GM23338 (cell line): ENCODE results near the gene APMAP. TPM values are rescaled to one million over a fixed set of nuclear protein-coding genes. Genes with fewer than 3 reads are reported as not detected.

ENCODE experiments used
- ATAC-seq: fragments of 200-7000 bp; cut with Tn5 transposase; 3 replicates; pipeline ENCODE4 v1.9.1; 2020
- DNase-seq: peaks from one replicate; pipeline ENCODE4 v3.0.0-alpha.2; 2015; ENCODE audit warnings: low spot score
- H2AFZ ChIP-seq: fragments of 200-600 bp; sonication (generic); 2 replicates; pipeline ENCODE4 v1.8.0; 2016; ENCODE audit warnings: antibody characterized with exemption, mild to moderate bottlenecking, moderate library complexity
- H3F3A ChIP-seq: fragments of 200-600 bp; sonication (generic); replicated peaks from 2 replicates; pipeline ENCODE4 v1.8.0; 2017; ENCODE audit warnings: antibody characterized with exemption, mixed run types, low read depth
- H3K27ac ChIP-seq: fragments of 200-600 bp; sonication (generic); 2 replicates; pipeline ENCODE4 v1.6.1; 2016; ENCODE audit warnings: low read depth
- H3K27me3 ChIP-seq: fragments of 200-600 bp; sonication (generic); 2 replicates; pipeline ENCODE4 v1.8.0; 2016; ENCODE audit warnings: mild to moderate bottlenecking, mixed run types, moderate library complexity; ENCODE audit not compliant: insufficient read depth
- H3K36me3 ChIP-seq: fragments of 200-600 bp; sonication (generic); 2 replicates; pipeline ENCODE4 v1.8.0; 2016; ENCODE audit warnings: mild to moderate bottlenecking; ENCODE audit not compliant: insufficient read depth
- H3K4me1 ChIP-seq: fragments of 200-600 bp; sonication (generic); 2 replicates; pipeline ENCODE4 v1.8.0; 2016; ENCODE audit warnings: mild to moderate bottlenecking, moderate library complexity; ENCODE audit not compliant: insufficient read depth
- H3K4me2 ChIP-seq: fragments of 200-600 bp; sonication (generic); 2 replicates; pipeline ENCODE4 v1.7.1; 2017; ENCODE audit warnings: mixed run types
- H3K4me3 ChIP-seq: fragments of 200-600 bp; sonication (generic); 2 replicates; pipeline ENCODE4 v1.6.1; 2016; ENCODE audit warnings: mixed run types
- H3K79me2 ChIP-seq: fragments of 200-600 bp; sonication (generic); replicated peaks from 2 replicates; pipeline ENCODE4 v1.8.0; 2017; ENCODE audit warnings: mild to moderate bottlenecking; ENCODE audit not compliant: insufficient read depth
- H3K9me2 ChIP-seq: fragments of 200-600 bp; sonication (generic); 2 replicates; pipeline ENCODE4 v1.8.0; 2017; ENCODE audit not compliant: insufficient read depth
- H4K20me1 ChIP-seq: fragments of 200-600 bp; sonication (generic); replicated peaks from 2 replicates; pipeline ENCODE4 v1.8.0; 2017; ENCODE audit warnings: mild to moderate bottlenecking; ENCODE audit not compliant: insufficient read depth
- H3K27ac Mint-ChIP-seq: 2 replicates; pipeline ENCODE4 v1.8.0; 2020; ENCODE audit warnings: inconsistent platforms, mild to moderate bottlenecking, moderate library complexity, mixed read lengths
- H3K27me3 Mint-ChIP-seq: 3 replicates; pipeline ENCODE4 v1.8.0; 2022; ENCODE audit warnings: low read depth, mild to moderate bottlenecking, moderate library complexity, mixed read lengths, inconsistent platforms; ENCODE audit not compliant: insufficient read depth, poor library complexity
- H3K36me3 Mint-ChIP-seq: 3 replicates; pipeline ENCODE4 v1.8.0; 2021; ENCODE audit warnings: low read depth, mild to moderate bottlenecking, inconsistent platforms, moderate library complexity, mixed read lengths
- H3K4me1 Mint-ChIP-seq: 3 replicates; pipeline ENCODE4 v1.8.0; 2020; ENCODE audit warnings: mild to moderate bottlenecking, inconsistent platforms, mixed read lengths
- H3K4me3 Mint-ChIP-seq: 3 replicates; pipeline ENCODE4 v1.8.0; 2021; ENCODE audit warnings: moderate library complexity, mild to moderate bottlenecking, inconsistent platforms, mixed read lengths
- H3K9me3 Mint-ChIP-seq: 3 replicates; pipeline ENCODE4 v1.8.0; 2020; ENCODE audit warnings: moderate library complexity, mild to moderate bottlenecking, inconsistent platforms, mixed read lengths
- CREB1 ChIP-seq: fragments of 250-450 bp; sonication (Bioruptor Pico); IDR thresholded peaks from 2 replicates; pipeline ENCODE4 v1.5.0; 2020; ENCODE audit warnings: low read depth, mild to moderate bottlenecking, moderate library complexity
- EZH2phosphoT487 ChIP-seq: fragments of 200-600 bp; sonication (generic); IDR thresholded peaks from one replicate; pipeline ENCODE4 v1.8.1; 2018; ENCODE audit warnings: antibody characterized with exemption; ENCODE audit not compliant: unreplicated experiment
- JUNB ChIP-seq: IDR thresholded peaks from one replicate; pipeline ENCODE4 v1.6.1; 2016; ENCODE audit warnings: antibody characterized with exemption; ENCODE audit not compliant: unreplicated experiment
- POLR2AphosphoS5 ChIP-seq: IDR thresholded peaks from 2 replicates; pipeline ENCODE4 v1.6.1; 2016; ENCODE audit warnings: antibody characterized with exemption, low read depth
- ZNF114 ChIP-seq: fragments of 250-450 bp; sonication (Bioruptor Pico); IDR thresholded peaks from 2 replicates; pipeline ENCODE4 v1.5.0; 2020; ENCODE audit warnings: mild to moderate bottlenecking, moderate library complexity
- ZNF331 ChIP-seq: fragments of 250-450 bp; sonication (Bioruptor Pico); IDR thresholded peaks from 2 replicates; pipeline ENCODE4 v1.5.0; 2020; ENCODE audit warnings: low read depth, mild to moderate bottlenecking, moderate library complexity
- polyA plus RNA-seq: library from polyadenylated mRNA; unstranded; fragments of >200 nt; fragmentation: Nextera tagmentation; extraction: Ambion mirVana; gene quantifications from 2 replicates; pipeline ENCODE4 v1.2.1, GENCODE V29; 2016
- total RNA-seq: library from RNA; depleted of rRNA; stranded (reverse); fragments of >200 nt; shearing (Covaris generic); gene quantifications from 2 replicates; pipeline ENCODE4 v1.2.3, GENCODE V29; 2014
- TF ChIP-seq, protein P1 (sequence below), 2 experiments: fragments of 200-600 bp in 1 of 2; sonication (generic) in 1 of 2; conservative IDR thresholded peaks; 2 replicates each; pipeline versions ENCODE4 v1.5.1 to v1.6.1; 2016 to 2017; ENCODE audit warnings: antibody characterized with exemption in 2 of 2, low read depth in 2 of 2, mild to moderate bottlenecking in 2 of 2, moderate library complexity in 1 of 2
- TF ChIP-seq, protein P2 (sequence below): IDR thresholded peaks from one replicate; pipeline ENCODE4 v1.6.1; 2018; ENCODE audit warnings: antibody characterized with exemption; ENCODE audit not compliant: unreplicated experiment
- TF ChIP-seq, protein P3 (sequence below): fragments of 250-450 bp; sonication (Bioruptor Pico); IDR thresholded peaks from 2 replicates; pipeline ENCODE4 v1.5.0; 2020; ENCODE audit warnings: mild to moderate bottlenecking, moderate library complexity

APMAP gene
- total and polyA plus RNA-seq, 2 experiments from 2014 or later, result 31.7 to 72.3 TPM

DNA sequence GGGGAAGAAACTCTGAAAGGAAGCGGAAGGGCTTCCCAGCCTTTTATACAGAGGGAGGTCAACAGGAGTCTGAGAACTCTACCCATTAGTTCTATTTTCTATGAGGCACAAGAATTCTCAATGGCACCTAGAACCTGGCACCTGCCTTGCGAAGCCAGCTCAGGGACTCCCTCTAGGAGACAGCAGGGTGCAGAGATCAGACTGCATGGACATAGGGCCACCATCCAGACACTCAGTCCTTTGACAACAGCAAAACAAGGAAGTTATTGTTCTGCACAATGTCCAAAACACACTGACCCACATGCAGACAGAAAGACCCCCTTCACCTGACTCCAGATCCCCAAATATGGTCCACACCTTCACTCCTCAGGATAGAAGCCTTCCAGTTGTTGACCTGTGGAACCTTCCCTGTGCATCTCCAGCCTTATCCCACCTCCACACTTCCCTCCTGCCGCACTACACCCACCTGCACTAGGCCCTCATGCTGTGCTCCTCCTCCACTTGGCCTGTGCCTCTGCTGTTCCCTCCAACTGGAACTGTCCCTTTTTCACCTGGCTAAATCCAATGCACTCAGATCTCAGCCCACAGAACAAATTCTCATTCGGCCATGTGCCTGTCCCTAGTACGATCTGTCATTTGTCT is 37.6 kb upstream of the APMAP start:
- H3K4me1 ChIP-seq, result no peaks in the 10 kb centered on the region; the same call in 1 of the 2 replicates
- no peaks in the 10 kb centered on the region for H4K20me1 ChIP-seq
- Mint-ChIP-seq H3K27me3 (peaks cover 8% of the 10 kb centered on the region), H3K27ac (no peak overlapping the region), H3K9me3 (no peaks in the 10 kb centered on the region; the same call in 2 of the 3 replicates), H3K4me1 (peaks cover 15% of the 10 kb centered on the region), H3K36me3 (no peaks in the 10 kb centered on the region), H3K4me3 (no peak overlapping the region)
- H3K36me3 ChIP-seq, result no peaks in the 10 kb centered on the region
- TF ChIP-seq POLR2AphosphoS5, result no peak
- TF ChIP-seq, protein P1, sequence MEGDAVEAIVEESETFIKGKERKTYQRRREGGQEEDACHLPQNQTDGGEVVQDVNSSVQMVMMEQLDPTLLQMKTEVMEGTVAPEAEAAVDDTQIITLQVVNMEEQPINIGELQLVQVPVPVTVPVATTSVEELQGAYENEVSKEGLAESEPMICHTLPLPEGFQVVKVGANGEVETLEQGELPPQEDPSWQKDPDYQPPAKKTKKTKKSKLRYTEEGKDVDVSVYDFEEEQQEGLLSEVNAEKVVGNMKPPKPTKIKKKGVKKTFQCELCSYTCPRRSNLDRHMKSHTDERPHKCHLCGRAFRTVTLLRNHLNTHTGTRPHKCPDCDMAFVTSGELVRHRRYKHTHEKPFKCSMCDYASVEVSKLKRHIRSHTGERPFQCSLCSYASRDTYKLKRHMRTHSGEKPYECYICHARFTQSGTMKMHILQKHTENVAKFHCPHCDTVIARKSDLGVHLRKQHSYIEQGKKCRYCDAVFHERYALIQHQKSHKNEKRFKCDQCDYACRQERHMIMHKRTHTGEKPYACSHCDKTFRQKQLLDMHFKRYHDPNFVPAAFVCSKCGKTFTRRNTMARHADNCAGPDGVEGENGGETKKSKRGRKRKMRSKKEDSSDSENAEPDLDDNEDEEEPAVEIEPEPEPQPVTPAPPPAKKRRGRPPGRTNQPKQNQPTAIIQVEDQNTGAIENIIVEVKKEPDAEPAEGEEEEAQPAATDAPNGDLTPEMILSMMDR (conservative IDR thresholded peaks at IDR 0.05; ENCODE audit: low read depth in 2 of 2), result no peak
- no peaks in the 10 kb centered on the region for H3F3A ChIP-seq
- H3K4me3 ChIP-seq, result no peak overlapping the region
- DNase-seq (no peak), ATAC-seq (no peak)
- peaks cover 5% of the 10 kb centered on the region; the same call in 1 of the 2 replicates for H3K9me2 ChIP-seq
- H3K27ac ChIP-seq, result no peak overlapping the region
- no peaks in the 10 kb centered on the region for H3K79me2 ChIP-seq
- H2AFZ ChIP-seq, result no peak overlapping the region
- H3K27me3 ChIP-seq, result no peaks in the 10 kb centered on the region
- H3K4me2 ChIP-seq, result no peak overlapping the region

DNA sequence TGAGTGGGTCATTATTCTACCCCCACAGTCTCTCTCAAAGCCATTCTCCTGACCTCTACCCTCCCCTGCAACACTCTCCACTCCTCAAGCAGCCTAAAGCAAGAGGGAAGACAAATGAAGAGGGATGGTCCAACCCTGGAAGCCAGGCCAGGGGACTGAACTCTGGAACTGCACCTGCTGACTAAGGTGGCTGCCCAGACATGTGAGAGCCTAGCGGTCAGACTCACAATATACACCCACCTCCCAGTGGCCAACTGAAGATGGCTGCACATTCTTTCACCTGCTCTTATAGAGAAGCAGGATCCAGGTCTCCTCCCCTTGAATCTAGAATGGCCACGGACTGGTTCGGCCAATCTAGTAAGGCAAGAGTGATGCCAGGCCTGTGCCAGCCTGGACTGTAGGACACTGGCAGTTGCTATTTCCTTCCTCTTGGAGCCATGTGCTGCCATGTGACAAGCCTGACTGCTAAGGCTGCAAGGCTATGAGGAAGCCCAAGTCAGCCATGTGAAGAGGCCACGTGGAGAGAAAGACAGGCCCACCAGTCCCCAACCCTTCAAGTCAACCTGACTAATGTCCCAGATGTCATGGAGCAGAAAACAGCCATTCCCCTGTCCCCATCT is 33.5 kb upstream of the APMAP start:
- DNase-seq, result no peak
- H3K4me1 ChIP-seq, result no peaks in the 10 kb centered on the region
- H3K27me3 ChIP-seq, result no peaks in the 10 kb centered on the region
- H3K4me3 Mint-ChIP-seq, result no peak overlapping the region
- no peaks in the 10 kb centered on the region for H3K36me3 Mint-ChIP-seq
- H3K4me1 Mint-ChIP-seq, result no peaks in the 10 kb centered on the region
- H3K27ac ChIP-seq, result no peak overlapping the region
- no peak overlapping the region for H3K4me2 ChIP-seq
- H3K79me2 ChIP-seq, result no peaks in the 10 kb centered on the region
- no peaks in the 10 kb centered on the region for H3F3A ChIP-seq
- H3K27ac Mint-ChIP-seq, result no peak overlapping the region
- peaks cover 8% of the 10 kb centered on the region for H3K27me3 Mint-ChIP-seq
- H3K36me3 ChIP-seq, result no peaks in the 10 kb centered on the region
- 0 out of 2 replicates have a peak, but pooled peaks cover 13% of the 10 kb centered on the region for H3K9me2 ChIP-seq
- H3K9me3 Mint-ChIP-seq, result no peaks in the 10 kb centered on the region; the same call in 2 of the 3 replicates
- H3K4me3 ChIP-seq, result no peak overlapping the region
- ATAC-seq, result no peak
- no peak overlapping the region for H2AFZ ChIP-seq
- H4K20me1 ChIP-seq, result no peaks in the 10 kb centered on the region
- TF ChIP-seq, protein P2, sequence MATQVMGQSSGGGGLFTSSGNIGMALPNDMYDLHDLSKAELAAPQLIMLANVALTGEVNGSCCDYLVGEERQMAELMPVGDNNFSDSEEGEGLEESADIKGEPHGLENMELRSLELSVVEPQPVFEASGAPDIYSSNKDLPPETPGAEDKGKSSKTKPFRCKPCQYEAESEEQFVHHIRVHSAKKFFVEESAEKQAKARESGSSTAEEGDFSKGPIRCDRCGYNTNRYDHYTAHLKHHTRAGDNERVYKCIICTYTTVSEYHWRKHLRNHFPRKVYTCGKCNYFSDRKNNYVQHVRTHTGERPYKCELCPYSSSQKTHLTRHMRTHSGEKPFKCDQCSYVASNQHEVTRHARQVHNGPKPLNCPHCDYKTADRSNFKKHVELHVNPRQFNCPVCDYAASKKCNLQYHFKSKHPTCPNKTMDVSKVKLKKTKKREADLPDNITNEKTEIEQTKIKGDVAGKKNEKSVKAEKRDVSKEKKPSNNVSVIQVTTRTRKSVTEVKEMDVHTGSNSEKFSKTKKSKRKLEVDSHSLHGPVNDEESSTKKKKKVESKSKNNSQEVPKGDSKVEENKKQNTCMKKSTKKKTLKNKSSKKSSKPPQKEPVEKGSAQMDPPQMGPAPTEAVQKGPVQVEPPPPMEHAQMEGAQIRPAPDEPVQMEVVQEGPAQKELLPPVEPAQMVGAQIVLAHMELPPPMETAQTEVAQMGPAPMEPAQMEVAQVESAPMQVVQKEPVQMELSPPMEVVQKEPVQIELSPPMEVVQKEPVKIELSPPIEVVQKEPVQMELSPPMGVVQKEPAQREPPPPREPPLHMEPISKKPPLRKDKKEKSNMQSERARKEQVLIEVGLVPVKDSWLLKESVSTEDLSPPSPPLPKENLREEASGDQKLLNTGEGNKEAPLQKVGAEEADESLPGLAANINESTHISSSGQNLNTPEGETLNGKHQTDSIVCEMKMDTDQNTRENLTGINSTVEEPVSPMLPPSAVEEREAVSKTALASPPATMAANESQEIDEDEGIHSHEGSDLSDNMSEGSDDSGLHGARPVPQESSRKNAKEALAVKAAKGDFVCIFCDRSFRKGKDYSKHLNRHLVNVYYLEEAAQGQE, result no peak
- no peak for TF ChIP-seq ZNF331 (CRISPR knock-in tag)
- TF ChIP-seq EZH2phosphoT487, result no peak
- TF ChIP-seq ZNF114 (CRISPR knock-in tag), result no peak
- TF ChIP-seq JUNB, result no peak
- TF ChIP-seq POLR2AphosphoS5, result no peak
- TF ChIP-seq, protein P3, sequence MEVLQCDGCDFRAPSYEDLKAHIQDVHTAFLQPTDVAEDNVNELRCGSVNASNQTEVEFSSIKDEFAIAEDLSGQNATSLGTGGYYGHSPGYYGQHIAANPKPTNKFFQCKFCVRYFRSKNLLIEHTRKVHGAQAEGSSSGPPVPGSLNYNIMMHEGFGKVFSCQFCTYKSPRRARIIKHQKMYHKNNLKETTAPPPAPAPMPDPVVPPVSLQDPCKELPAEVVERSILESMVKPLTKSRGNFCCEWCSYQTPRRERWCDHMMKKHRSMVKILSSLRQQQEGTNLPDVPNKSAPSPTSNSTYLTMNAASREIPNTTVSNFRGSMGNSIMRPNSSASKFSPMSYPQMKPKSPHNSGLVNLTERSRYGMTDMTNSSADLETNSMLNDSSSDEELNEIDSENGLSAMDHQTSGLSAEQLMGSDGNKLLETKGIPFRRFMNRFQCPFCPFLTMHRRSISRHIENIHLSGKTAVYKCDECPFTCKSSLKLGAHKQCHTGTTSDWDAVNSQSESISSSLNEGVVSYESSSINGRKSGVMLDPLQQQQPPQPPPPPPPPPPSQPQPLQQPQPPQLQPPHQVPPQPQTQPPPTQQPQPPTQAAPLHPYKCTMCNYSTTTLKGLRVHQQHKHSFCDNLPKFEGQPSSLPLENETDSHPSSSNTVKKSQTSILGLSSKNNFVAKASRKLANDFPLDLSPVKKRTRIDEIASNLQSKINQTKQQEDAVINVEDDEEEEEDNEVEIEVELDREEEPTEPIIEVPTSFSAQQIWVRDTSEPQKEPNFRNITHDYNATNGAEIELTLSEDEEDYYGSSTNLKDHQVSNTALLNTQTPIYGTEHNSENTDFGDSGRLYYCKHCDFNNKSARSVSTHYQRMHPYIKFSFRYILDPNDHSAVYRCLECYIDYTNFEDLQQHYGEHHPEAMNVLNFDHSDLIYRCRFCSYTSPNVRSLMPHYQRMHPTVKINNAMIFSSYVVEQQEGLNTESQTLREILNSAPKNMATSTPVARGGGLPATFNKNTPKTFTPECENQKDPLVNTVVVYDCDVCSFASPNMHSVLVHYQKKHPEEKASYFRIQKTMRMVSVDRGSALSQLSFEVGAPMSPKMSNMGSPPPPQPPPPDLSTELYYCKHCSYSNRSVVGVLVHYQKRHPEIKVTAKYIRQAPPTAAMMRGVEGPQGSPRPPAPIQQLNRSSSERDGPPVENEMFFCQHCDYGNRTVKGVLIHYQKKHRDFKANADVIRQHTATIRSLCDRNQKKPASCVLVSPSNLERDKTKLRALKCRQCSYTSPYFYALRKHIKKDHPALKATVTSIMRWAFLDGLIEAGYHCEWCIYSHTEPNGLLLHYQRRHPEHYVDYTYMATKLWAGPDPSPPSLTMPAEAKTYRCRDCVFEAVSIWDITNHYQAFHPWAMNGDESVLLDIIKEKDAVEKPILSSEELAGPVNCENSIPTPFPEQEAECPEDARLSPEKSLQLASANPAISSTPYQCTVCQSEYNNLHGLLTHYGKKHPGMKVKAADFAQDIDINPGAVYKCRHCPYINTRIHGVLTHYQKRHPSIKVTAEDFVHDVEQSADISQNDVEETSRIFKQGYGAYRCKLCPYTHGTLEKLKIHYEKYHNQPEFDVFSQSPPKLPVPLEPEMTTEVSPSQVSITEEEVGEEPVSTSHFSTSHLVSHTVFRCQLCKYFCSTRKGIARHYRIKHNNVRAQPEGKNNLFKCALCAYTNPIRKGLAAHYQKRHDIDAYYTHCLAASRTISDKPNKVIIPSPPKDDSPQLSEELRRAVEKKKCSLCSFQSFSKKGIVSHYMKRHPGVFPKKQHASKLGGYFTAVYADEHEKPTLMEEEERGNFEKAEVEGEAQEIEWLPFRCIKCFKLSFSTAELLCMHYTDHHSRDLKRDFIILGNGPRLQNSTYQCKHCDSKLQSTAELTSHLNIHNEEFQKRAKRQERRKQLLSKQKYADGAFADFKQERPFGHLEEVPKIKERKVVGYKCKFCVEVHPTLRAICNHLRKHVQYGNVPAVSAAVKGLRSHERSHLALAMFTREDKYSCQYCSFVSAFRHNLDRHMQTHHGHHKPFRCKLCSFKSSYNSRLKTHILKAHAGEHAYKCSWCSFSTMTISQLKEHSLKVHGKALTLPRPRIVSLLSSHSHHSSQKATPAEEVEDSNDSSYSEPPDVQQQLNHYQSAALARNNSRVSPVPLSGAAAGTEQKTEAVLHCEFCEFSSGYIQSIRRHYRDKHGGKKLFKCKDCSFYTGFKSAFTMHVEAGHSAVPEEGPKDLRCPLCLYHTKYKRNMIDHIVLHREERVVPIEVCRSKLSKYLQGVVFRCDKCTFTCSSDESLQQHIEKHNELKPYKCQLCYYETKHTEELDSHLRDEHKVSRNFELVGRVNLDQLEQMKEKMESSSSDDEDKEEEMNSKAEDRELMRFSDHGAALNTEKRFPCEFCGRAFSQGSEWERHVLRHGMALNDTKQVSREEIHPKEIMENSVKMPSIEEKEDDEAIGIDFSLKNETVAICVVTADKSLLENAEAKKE (CRISPR knock-in tag), result no peak
- TF ChIP-seq CREB1 (CRISPR knock-in tag), result no peak
